ENCODE results near the gene ANKIB1. TPM values are rescaled to one million over a fixed set of nuclear protein-coding genes. Genes with fewer than 3 reads are reported as not detected.

Gene ANKIB1
- total RNA-seq, 4 donors from 2014 or later = 16.0 to 34.3 (median 21.7) TPM

DNA sequence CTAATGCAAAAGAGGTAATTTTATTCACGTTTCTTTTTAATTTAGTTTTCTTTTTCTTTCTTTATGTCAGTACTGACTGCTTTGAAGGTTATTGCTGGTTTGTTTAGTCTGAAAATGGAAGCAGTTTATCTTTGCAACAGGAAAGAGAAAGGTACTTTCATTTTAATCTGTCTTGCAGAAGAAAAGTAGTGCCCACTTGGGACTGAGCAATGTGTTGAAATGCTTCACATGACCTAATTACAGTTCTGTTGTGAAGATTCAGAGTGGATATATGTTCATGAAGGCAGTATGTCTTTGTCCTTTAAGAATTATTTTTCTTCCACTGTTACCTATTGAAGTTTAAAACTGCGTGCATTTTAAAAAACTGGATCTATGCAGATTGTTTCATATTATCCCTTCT lies 80.1 kb downstream of the ANKIB1 start:
- no peak overlapping the region for H3K27ac ChIP-seq
- H3K9me3 ChIP-seq = no peaks in the 10 kb centered on the region
- no peaks in the 10 kb centered on the region for H3K4me1 ChIP-seq
- WGBS, 2 donors = 76 to 82% methylated on average over 2 of the region's 2 CpGs
- no peak for DNase-seq
- no peaks in the 10 kb centered on the region for H3K27me3 ChIP-seq
- intact Hi-C loops (cut with DNase I) = no loop called here
- TF ChIP-seq, protein P1, sequence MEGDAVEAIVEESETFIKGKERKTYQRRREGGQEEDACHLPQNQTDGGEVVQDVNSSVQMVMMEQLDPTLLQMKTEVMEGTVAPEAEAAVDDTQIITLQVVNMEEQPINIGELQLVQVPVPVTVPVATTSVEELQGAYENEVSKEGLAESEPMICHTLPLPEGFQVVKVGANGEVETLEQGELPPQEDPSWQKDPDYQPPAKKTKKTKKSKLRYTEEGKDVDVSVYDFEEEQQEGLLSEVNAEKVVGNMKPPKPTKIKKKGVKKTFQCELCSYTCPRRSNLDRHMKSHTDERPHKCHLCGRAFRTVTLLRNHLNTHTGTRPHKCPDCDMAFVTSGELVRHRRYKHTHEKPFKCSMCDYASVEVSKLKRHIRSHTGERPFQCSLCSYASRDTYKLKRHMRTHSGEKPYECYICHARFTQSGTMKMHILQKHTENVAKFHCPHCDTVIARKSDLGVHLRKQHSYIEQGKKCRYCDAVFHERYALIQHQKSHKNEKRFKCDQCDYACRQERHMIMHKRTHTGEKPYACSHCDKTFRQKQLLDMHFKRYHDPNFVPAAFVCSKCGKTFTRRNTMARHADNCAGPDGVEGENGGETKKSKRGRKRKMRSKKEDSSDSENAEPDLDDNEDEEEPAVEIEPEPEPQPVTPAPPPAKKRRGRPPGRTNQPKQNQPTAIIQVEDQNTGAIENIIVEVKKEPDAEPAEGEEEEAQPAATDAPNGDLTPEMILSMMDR (IDR thresholded peaks at IDR 0.05) = no peak
- TF ChIP-seq POLR2A (IDR thresholded peaks at IDR 0.05) = no peak
- H3K4me3 ChIP-seq = no peak overlapping the region
- H3K36me3 ChIP-seq = peaks cover 0 to 20% (median 0%) of the 10 kb centered on the region in 3 donors

DNA sequence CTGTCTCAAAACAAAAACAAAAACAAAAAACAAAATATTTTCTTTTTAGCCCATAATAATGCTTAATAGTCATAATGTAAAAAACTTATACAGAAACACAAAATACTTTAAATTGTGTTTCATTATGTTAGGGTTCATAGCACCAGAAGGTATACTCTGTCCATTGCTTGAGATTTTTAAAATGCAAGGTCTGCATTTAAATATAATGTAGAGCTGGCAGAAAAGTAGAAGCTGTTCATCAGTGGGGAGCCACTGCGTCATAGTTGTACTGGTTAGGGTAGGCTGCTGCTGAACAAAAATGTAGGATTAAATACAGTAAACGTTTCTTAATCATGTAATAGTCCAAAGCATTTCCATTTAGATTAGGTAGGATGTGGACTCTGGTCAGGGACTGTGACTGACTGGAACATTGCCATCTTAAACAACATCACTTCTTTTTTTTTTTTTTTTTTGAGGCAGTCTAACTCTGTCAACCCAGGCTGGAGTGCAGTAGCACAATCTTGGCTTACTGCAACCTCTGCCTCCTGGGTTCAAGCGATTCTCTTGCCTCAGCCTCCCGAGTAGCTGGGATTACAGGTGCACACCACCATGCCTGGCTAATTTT lies 85.2 kb downstream of the ANKIB1 start:
- H3K4me3 ChIP-seq = no peak overlapping the region
- H3K4me1 ChIP-seq = no peaks in the 10 kb centered on the region
- no peaks in the 10 kb centered on the region for H3K27me3 ChIP-seq
- intact Hi-C loops (cut with DNase I) = no loop called here
- H3K9me3 ChIP-seq = no peaks in the 10 kb centered on the region
- TF ChIP-seq, protein P1 (IDR thresholded peaks at IDR 0.05) = no peak
- no peak for TF ChIP-seq POLR2A (IDR thresholded peaks at IDR 0.05)
- H3K36me3 ChIP-seq = peaks cover 0 to 36% (median 0%) of the 10 kb centered on the region in 3 donors
- H3K27ac ChIP-seq = no peak overlapping the region
- 79 to 86% methylated on average over 3 to 4 of the region's 4 CpGs for WGBS, 2 donors
- no peak for DNase-seq

DNA sequence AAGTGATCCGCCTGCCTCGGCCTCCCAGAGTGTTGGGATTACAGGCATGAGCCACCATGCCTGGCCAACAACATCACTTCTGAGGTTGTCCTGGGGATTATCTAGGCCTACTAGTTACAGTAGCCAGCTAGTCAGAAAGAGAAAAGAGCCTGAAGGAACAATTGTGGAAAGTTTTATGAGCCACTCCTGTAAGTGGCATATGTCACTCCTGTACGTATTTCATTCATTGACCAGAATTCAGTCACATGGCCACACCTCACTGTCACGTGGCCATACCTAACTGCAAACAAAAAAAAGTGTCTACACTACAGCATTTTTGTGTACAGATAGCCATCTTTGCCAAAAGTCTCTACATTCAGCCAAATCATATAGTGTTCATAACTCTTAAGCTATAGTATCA lies 85.7 kb downstream of the ANKIB1 start:
- H3K27ac ChIP-seq = no peak overlapping the region
- 87 to 92% methylated on average over 2 of the region's 4 CpGs for WGBS, 2 donors
- H3K36me3 ChIP-seq = peaks cover 0 to 39% (median 0%) of the 10 kb centered on the region in 3 donors
- no peaks in the 10 kb centered on the region for H3K4me1 ChIP-seq
- H3K27me3 ChIP-seq = no peaks in the 10 kb centered on the region
- DNase-seq = no peak
- no peak overlapping the region for H3K4me3 ChIP-seq
- intact Hi-C loops (cut with DNase I) = no loop called here
- TF ChIP-seq, protein P1 (IDR thresholded peaks at IDR 0.05) = no peak
- TF ChIP-seq POLR2A (IDR thresholded peaks at IDR 0.05) = no peak
- no peaks in the 10 kb centered on the region for H3K9me3 ChIP-seq

DNA sequence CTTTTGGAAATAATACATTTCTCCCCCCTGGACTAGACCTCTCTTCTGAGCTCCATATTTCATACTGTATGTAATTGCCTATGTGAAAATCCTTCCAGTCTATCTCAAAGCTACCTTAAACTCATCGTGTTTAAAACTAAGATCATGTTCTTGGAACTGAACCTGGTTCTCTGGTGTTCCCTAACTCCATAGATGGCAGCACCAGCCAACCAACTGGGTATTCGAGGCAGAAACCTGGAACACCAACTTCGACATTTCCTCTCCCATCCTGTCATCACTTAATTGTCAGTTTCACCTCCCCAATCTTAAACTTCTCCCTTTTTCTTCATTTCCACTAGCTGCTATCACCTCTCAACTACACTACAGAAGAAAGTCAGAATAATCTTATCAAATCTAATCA lies 87.0 kb downstream of the ANKIB1 start:
- TF ChIP-seq POLR2A (IDR thresholded peaks at IDR 0.05) = no peak
- TF ChIP-seq, protein P1 (IDR thresholded peaks at IDR 0.05) = no peak
- no peaks in the 10 kb centered on the region for H3K4me1 ChIP-seq
- no peak overlapping the region for H3K4me3 ChIP-seq
- no peaks in the 10 kb centered on the region for H3K9me3 ChIP-seq
- intact Hi-C loops (cut with DNase I) = no loop called here
- H3K36me3 ChIP-seq = peaks cover 0 to 39% (median 0%) of the 10 kb centered on the region in 3 donors
- H3K27ac ChIP-seq = no peak overlapping the region
- no peak for DNase-seq
- H3K27me3 ChIP-seq = no peaks in the 10 kb centered on the region
- WGBS, 2 donors = 81 to 95% methylated on average over 3 of the region's 3 CpGs

DNA sequence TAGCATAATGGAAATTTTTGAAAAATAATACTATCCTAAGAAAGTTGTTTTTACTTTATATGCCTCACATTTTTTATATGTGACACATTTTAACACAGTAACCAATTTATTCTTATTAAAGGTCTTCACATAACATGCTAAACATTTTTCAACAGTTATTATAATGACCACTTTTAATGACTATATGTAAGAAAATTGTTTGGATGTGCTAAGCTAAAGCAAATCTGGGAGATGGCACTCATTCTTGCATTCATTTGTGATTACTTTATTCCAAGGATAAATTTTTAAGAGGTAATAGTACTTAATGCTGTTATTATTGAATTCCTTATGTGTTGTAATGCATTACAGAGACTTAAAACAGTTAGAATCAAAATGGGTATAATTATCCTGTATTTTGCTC lies 88.1 kb downstream of the ANKIB1 start:
- no peak overlapping the region for H3K27ac ChIP-seq
- H3K9me3 ChIP-seq = no peaks in the 10 kb centered on the region
- intact Hi-C loops (cut with DNase I) = no loop called here
- peaks cover 0 to 37% (median 0%) of the 10 kb centered on the region in 3 donors for H3K36me3 ChIP-seq
- no peaks in the 10 kb centered on the region for H3K27me3 ChIP-seq
- H3K4me3 ChIP-seq = no peak overlapping the region
- no peak for DNase-seq
- TF ChIP-seq POLR2A (IDR thresholded peaks at IDR 0.05) = no peak
- H3K4me1 ChIP-seq = no peaks in the 10 kb centered on the region

DNA sequence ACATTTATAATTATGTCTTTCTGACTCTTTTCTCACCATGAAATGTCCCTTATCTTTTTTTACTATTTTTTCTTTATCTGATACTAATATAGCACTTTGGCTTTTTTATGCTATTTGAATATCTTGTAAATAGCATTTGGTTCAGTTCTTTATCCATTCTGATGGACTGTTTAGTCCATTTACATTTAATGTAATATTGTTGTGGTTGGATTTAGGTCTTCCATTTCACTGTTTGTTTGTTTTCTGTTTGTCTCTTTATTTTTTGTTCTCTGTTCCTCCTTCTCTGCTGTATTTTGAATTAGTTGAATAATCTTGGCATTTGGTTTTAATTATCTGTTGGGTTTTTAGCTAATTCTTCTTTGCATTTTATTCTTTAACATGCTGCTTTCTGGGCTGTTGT lies 89.8 kb downstream of the ANKIB1 start:
- TF ChIP-seq, protein P1 (IDR thresholded peaks at IDR 0.05) = no peak
- no peak for TF ChIP-seq POLR2A (IDR thresholded peaks at IDR 0.05)
- H3K27ac ChIP-seq = no peak overlapping the region
- H3K4me3 ChIP-seq = no peak overlapping the region
- intact Hi-C loops (cut with DNase I) = no loop called here
- H3K36me3 ChIP-seq = peaks cover 0 to 26% (median 0%) of the 10 kb centered on the region in 3 donors
- no peaks in the 10 kb centered on the region for H3K27me3 ChIP-seq
- H3K9me3 ChIP-seq = no peaks in the 10 kb centered on the region
- DNase-seq = no peak
- no peaks in the 10 kb centered on the region for H3K4me1 ChIP-seq
